ENCODE data around the gene OLFM1.

OLFM1 gene

GRCh38 chr9:135087489-135087792 lies at the start of gene OLFM1:
Gene OLFM1, plus strand, starts transcription at chr9:135087668. Its CDS starts 322 bp downstream, at chr9:135087990.
- Histone ChIP-seq H3K9me3 (ENCODE audit: control insufficient read depth, low read length) (no peaks in the 10 kb centered on the region), H3K27ac (no peak within 1 kb of the TSS), H3K4me1 (no peaks in the 10 kb centered on the region), H3K79me2 (no peaks in the 10 kb centered on the region), H3K4me2 (ENCODE audit: low read length) (peak within 1 kb of the TSS; percentile 59), H3K36me3 (ENCODE audit: control insufficient read depth, insufficient read depth, low read length) (no peaks in the 10 kb centered on the region), H3K9ac (no peak within 1 kb of the TSS), H3K4me3 (ENCODE audit: low read depth, low read length) (no peak within 1 kb of the TSS), H2AFZ (peak within 1 kb of the TSS; percentile 42), H3K27me3 (ENCODE audit: control insufficient read depth, insufficient read depth, low read length) (peaks cover 3% of the 10 kb centered on the region)
- TF ChIP-seq CTCF (IDR thresholded peaks at IDR 0.05), result peak; percentile 45

DNA sequence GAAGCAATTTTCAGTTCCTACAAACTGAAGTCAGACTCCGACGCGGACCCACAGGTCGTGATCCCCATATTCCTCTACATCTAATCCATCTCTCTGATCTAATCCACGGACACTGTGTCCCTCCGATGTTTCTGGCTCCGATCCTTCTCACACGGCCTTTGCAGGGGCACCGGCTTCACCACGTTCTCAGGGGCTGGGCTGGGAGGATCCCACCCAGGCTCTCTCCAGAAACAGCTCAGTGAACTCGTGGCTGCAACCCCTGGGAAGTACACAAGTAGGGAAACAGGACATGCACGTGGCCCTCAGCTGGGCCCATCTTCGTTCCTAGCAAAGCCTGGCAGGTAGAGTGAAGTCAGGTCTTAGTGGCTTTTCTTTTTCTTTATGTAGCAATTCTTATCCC lies 49.1 kb upstream of the OLFM1 start:
- no peak overlapping the region for H3K4me3 ChIP-seq (ENCODE audit: low read depth, low read length)
- no peak for TF ChIP-seq CTCF (IDR thresholded peaks at IDR 0.05)
- H3K36me3 ChIP-seq (ENCODE audit: control insufficient read depth, insufficient read depth, low read length), result no peaks in the 10 kb centered on the region
- no peaks in the 10 kb centered on the region for H3K27me3 ChIP-seq (ENCODE audit: control insufficient read depth, insufficient read depth, low read length)
- no peak overlapping the region for H3K4me2 ChIP-seq (ENCODE audit: low read length)
- H2AFZ ChIP-seq, result no peak overlapping the region
- no peak overlapping the region for H3K27ac ChIP-seq
- H3K4me1 ChIP-seq, result no peaks in the 10 kb centered on the region
- H3K9me3 ChIP-seq (ENCODE audit: control insufficient read depth, low read length), result no peaks in the 10 kb centered on the region
- H3K79me2 ChIP-seq, result no peaks in the 10 kb centered on the region
- H3K9ac ChIP-seq, result no peak overlapping the region

DNA sequence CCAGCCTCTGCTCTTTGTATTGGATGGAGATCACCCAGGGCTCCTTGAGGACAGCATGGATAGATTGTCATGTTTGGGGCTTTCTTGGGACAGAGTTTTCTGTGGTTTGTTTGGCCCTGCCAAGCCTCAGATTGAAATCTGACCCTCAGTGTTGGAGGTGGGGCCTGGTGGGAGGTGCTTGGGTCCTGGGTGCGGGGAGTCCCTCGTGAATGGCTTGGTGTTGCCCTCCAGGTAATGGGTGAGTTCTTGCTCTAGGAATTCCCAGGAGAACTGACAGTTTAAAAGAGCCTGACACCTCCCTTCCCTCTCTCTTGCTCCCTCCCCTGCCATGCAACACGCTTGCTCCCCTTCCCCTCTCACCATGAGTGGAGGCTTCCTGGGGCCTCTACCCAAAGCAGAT lies 48.6 kb upstream of the OLFM1 start:
- Histone ChIP-seq H3K4me2 (ENCODE audit: low read length) (no peak overlapping the region), H3K79me2 (no peaks in the 10 kb centered on the region), H3K9ac (no peak overlapping the region), H3K4me3 (ENCODE audit: low read depth, low read length) (no peak overlapping the region), H3K9me3 (ENCODE audit: control insufficient read depth, low read length) (no peaks in the 10 kb centered on the region), H3K36me3 (ENCODE audit: control insufficient read depth, insufficient read depth, low read length) (no peaks in the 10 kb centered on the region), H3K27me3 (ENCODE audit: control insufficient read depth, insufficient read depth, low read length) (no peaks in the 10 kb centered on the region), H2AFZ (no peak overlapping the region), H3K4me1 (no peaks in the 10 kb centered on the region), H3K27ac (no peak overlapping the region)
- no peak for TF ChIP-seq CTCF (IDR thresholded peaks at IDR 0.05)

DNA sequence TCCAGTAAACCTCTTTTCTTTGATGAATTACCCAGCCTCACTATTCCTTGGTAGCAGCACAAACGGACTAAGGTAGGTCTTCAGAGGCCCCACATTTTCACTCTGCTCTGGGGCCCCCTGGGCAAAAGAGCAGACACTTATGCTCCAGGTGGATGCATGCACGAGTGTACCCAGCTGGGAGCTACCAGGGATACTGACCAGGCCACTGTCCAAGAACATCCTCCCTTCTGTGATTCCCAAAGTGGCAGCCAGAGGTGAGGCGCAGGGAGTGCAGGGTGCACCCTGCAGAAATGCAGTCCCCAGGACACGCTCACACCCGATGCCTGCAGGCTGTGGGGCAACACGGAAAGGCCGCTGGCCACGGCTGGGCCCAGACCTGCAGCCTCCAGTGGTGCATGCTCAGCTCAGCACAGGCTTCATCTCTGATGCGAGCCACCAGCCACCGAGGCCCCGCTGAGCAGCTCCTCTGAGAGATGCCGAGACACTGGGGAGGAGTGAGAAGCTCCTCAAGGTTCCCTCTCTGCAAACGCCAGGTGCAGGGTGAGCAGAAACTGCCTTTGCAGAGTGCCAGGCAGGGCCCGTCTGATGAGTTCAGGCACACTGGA lies 48.1 kb upstream of the OLFM1 start:
- H2AFZ ChIP-seq, result no peak overlapping the region
- H3K4me1 ChIP-seq, result no peaks in the 10 kb centered on the region
- H3K9me3 ChIP-seq (ENCODE audit: control insufficient read depth, low read length), result no peaks in the 10 kb centered on the region
- TF ChIP-seq CTCF (IDR thresholded peaks at IDR 0.05), result no peak
- H3K36me3 ChIP-seq (ENCODE audit: control insufficient read depth, insufficient read depth, low read length), result no peaks in the 10 kb centered on the region
- H3K79me2 ChIP-seq, result no peaks in the 10 kb centered on the region
- no peak overlapping the region for H3K4me3 ChIP-seq (ENCODE audit: low read depth, low read length)
- no peak overlapping the region for H3K27ac ChIP-seq
- H3K9ac ChIP-seq, result no peak overlapping the region
- no peaks in the 10 kb centered on the region for H3K27me3 ChIP-seq (ENCODE audit: control insufficient read depth, insufficient read depth, low read length)
- H3K4me2 ChIP-seq (ENCODE audit: low read length), result no peak overlapping the region

GRCh38 chr9:135039916-135040645 lies 47.4 kb upstream of the OLFM1 start:
- no peak overlapping the region for H3K4me3 ChIP-seq (ENCODE audit: low read depth, low read length)
- H2AFZ ChIP-seq, result no peak overlapping the region
- H3K27me3 ChIP-seq (ENCODE audit: control insufficient read depth, insufficient read depth, low read length), result no peaks in the 10 kb centered on the region
- H3K9me3 ChIP-seq (ENCODE audit: control insufficient read depth, low read length), result no peaks in the 10 kb centered on the region
- no peak overlapping the region for H3K27ac ChIP-seq
- TF ChIP-seq CTCF (IDR thresholded peaks at IDR 0.05), result no peak
- no peak overlapping the region for H3K9ac ChIP-seq
- no peaks in the 10 kb centered on the region for H3K36me3 ChIP-seq (ENCODE audit: control insufficient read depth, insufficient read depth, low read length)
- no peaks in the 10 kb centered on the region for H3K79me2 ChIP-seq
- H3K4me1 ChIP-seq, result no peaks in the 10 kb centered on the region
- no peak overlapping the region for H3K4me2 ChIP-seq (ENCODE audit: low read length)
